ENCODE results near the gene IKBKE.

DNA sequence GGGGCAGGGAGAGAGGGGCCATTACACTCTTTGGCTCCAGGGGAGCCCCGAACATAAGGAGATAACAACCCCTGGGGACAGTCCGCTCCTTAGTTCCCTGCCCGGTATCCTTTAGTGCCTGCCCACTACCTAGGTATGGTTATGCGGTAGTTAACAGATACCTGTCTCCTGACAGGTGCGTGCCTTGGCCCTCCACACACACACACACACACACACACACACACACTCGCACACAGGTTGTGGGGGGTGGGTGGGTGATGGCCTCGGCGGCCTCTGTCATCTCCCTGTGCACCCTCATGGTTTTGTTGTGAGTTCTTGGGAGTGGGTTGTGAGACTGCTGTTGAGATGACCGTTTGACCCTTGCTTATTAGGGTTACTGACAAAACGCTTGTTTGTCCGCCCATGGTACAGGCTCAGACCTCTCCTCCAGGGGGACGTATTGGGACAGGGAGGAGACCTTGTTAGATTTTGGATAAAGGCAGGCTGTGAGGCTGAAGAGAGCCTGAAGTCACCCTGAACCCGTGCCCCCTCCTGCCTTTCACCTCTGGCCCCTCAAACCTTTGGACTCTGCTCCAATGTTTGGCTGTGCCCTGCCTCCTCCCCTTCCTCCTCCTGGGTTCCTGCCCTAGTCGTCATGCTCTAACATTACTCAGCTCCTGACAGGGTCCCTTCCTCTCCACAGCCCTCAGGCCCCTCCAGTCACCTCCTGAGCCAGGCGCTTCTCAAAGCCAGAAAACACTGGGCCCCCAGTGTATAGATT is 38.0 kb downstream of the IKBKE start:
- TF ChIP-seq ZNF274 (IDR thresholded peaks at IDR 0.05; ENCODE audit: low read depth, low read length), result no peak
- TF ChIP-seq YY1 (IDR thresholded peaks at IDR 0.05; ENCODE audit: insufficient read depth, insufficient read length), result no peak

All from NT2/D1 (cell line).